Activated CD4-positive, alpha-beta T cell treated with anti-CD3 and anti-CD28 coated beads for 36 hours (primary cell): Measurements from ENCODE around the gene TLK2. TPM values are rescaled to one million over a fixed set of nuclear protein-coding genes. Genes with fewer than 3 reads are reported as not detected.
"Not testable (repeated sequence)": the region's sequence is repeated elsewhere in the genome, so short reads cannot be mapped to it uniquely, and the experiment has no call there.

ENCODE experiments used
- ATAC-seq: fragments of 200-7000 bp; cut with Tn5 transposase; one replicate; pipeline ENCODE4 v1.10.0; 2021; ENCODE audit warnings: mild to moderate bottlenecking, moderate library complexity
- CTCF ChIA-PET: fragments of 350-600 bp; sonication (Branson Sonifier 250); formaldehyde crosslinking; loops from one replicate; lab custom pipeline; 2021; ENCODE audit warnings: antibody characterized with exemption; lab: Charles Lee
- POLR2A ChIA-PET: fragments of 350-600 bp; sonication (Branson Sonifier 250); formaldehyde crosslinking; loops from one replicate; lab custom pipeline; 2021; ENCODE audit warnings: antibody characterized with exemption, inconsistent platforms; lab: Charles Lee
- DNase-seq: peaks from one replicate; pipeline ENCODE4 v3.0.0-alpha.2; 2020
- H3K27ac Mint-ChIP-seq: one replicate; pipeline ENCODE4 v1.8.0; 2021; ENCODE audit warnings: mixed read lengths
- H3K27me3 Mint-ChIP-seq: one replicate; pipeline ENCODE4 v1.8.0; 2021; ENCODE audit warnings: mixed read lengths
- H3K36me3 Mint-ChIP-seq: one replicate; pipeline ENCODE4 v1.8.0; 2021; ENCODE audit warnings: low read depth, mixed read lengths
- H3K4me1 Mint-ChIP-seq: one replicate; pipeline ENCODE4 v1.8.0; 2021; ENCODE audit warnings: mixed read lengths
- H3K4me3 Mint-ChIP-seq: one replicate; pipeline ENCODE4 v1.8.0; 2021; ENCODE audit warnings: mild to moderate bottlenecking, moderate library complexity, mixed read lengths
- H3K9me3 Mint-ChIP-seq: one replicate; pipeline ENCODE4 v1.8.0; 2021; ENCODE audit warnings: low read depth, mixed read lengths
- intact Hi-C, 2 experiments: fragments of 100-400 bp; cut with DNase I in 1 of 2; cut with micrococcal nuclease in 1 of 2; formaldehyde crosslinking; loops; one replicate each; pipeline versions ENCODE4 v1.14.2 to v1.15.1; 2022 to 2024; cut with DNase I, micrococcal nuclease
- total RNA-seq, 2 experiments: library from RNA; stranded (reverse); gene quantifications; one replicate each; pipeline ENCODE4 v1.2.3, GENCODE V29; 2021

Gene TLK2
- total RNA-seq, 2 experiments from 2014 or later = 37.4 to 60.2 TPM

- H3K36me3 Mint-ChIP-seq = peaks cover 25% of the 10 kb centered on the region
- H3K9me3 Mint-ChIP-seq, intact Hi-C loops, H3K27ac Mint-ChIP-seq, DNase-seq, CTCF ChIA-PET, H3K4me1 Mint-ChIP-seq, H3K27me3 Mint-ChIP-seq, H3K4me3 Mint-ChIP-seq, POLR2A ChIA-PET: not testable (repeated sequence)
- peak; percentile 44 for ATAC-seq
Observed at GRCh38 chr17:62525317-62525716, 46.7 kb downstream of the TLK2 start.

GRCh38 chr17:62530936-62531335, 52.3 kb downstream of the TLK2 start:
- ATAC-seq, H3K4me3 Mint-ChIP-seq, H3K4me1 Mint-ChIP-seq, H3K27ac Mint-ChIP-seq, intact Hi-C loops, H3K27me3 Mint-ChIP-seq, POLR2A ChIA-PET, DNase-seq, H3K9me3 Mint-ChIP-seq, CTCF ChIA-PET: not testable (repeated sequence)
- peaks cover 31% of the 10 kb centered on the region for H3K36me3 Mint-ChIP-seq

- H3K27me3 Mint-ChIP-seq, intact Hi-C loops, H3K27ac Mint-ChIP-seq, H3K4me1 Mint-ChIP-seq, DNase-seq, H3K9me3 Mint-ChIP-seq, CTCF ChIA-PET, ATAC-seq, H3K4me3 Mint-ChIP-seq, POLR2A ChIA-PET: not testable (repeated sequence)
- peaks cover 41% of the 10 kb centered on the region for H3K36me3 Mint-ChIP-seq
Observed at GRCh38 chr17:62536557-62536956, 57.9 kb downstream of the TLK2 start.

- H3K27ac Mint-ChIP-seq, ATAC-seq: not testable (repeated sequence)
- peaks cover 50% of the 10 kb centered on the region for H3K36me3 Mint-ChIP-seq
Observed at GRCh38 chr17:62541073-62541472, 62.4 kb downstream of the TLK2 start.

GRCh38 chr17:62543278-62543775, 64.7 kb downstream of the TLK2 start:
- H3K4me3 Mint-ChIP-seq, H3K4me1 Mint-ChIP-seq, intact Hi-C loops: not testable (repeated sequence)

More at GRCh38 chr17:62541073-62541472, 62.4 kb downstream of the TLK2 start:
- DNase-seq, H3K4me1 Mint-ChIP-seq, H3K9me3 Mint-ChIP-seq, CTCF ChIA-PET, H3K4me3 Mint-ChIP-seq, H3K27me3 Mint-ChIP-seq, intact Hi-C loops, POLR2A ChIA-PET: not testable (repeated sequence)

GRCh38 chr17:62546066-62546465, 67.4 kb downstream of the TLK2 start:
- ATAC-seq, POLR2A ChIA-PET, intact Hi-C loops, H3K4me1 Mint-ChIP-seq, H3K27me3 Mint-ChIP-seq, H3K27ac Mint-ChIP-seq, DNase-seq, H3K9me3 Mint-ChIP-seq, H3K4me3 Mint-ChIP-seq: not testable (repeated sequence)
- peaks cover 19% of the 10 kb centered on the region for H3K36me3 Mint-ChIP-seq
- CTCF ChIA-PET = interaction anchor here (0.8 kb wide), 1 partner anchor 126 kb away, joined by 4 read pairs; no protein-coding TSS in a partner anchor

More at GRCh38 chr17:62543278-62543775, 64.7 kb downstream of the TLK2 start:
- CTCF ChIA-PET, ATAC-seq, H3K9me3 Mint-ChIP-seq, DNase-seq, H3K27me3 Mint-ChIP-seq, POLR2A ChIA-PET, H3K27ac Mint-ChIP-seq: not testable (repeated sequence)
- peaks cover 36% of the 10 kb centered on the region for H3K36me3 Mint-ChIP-seq

- DNase-seq = peak; percentile 43
- Mint-ChIP-seq H3K4me1 (peaks cover 12% of the 10 kb centered on the region), H3K36me3 (peaks cover 16% of the 10 kb centered on the region), H3K27ac (peak overlapping the region; percentile 79), H3K4me3 (peak overlapping the region; percentile 42)
- POLR2A ChIA-PET, H3K9me3 Mint-ChIP-seq, H3K27me3 Mint-ChIP-seq: not testable (repeated sequence)
- ATAC-seq = peak; percentile 93
- intact Hi-C loops = loop anchor here (1.0 to 10.0 kb wide), 5 partner anchors 100 to 852 kb away; partner anchors contain the start of gene TANC2 (in 1 of the 2)
- CTCF ChIA-PET = interaction anchor here (0.6 to 1.2 kb wide), 18 partner anchors 11 to 408 kb away, joined by 3 to 8 read pairs (median 3); no protein-coding TSS in a partner anchor
Observed at GRCh38 chr17:62552851-62553659, 74.4 kb downstream of the TLK2 start.

GRCh38 chr17:62557532-62557931, 78.9 kb downstream of the TLK2 start:
- Mint-ChIP-seq H3K4me1 (peaks cover 12% of the 10 kb centered on the region), H3K36me3 (peaks cover 27% of the 10 kb centered on the region)
- H3K9me3 Mint-ChIP-seq, H3K27ac Mint-ChIP-seq, POLR2A ChIA-PET, DNase-seq, CTCF ChIA-PET, H3K27me3 Mint-ChIP-seq, H3K4me3 Mint-ChIP-seq: not testable (repeated sequence)
- peak; percentile 34 for ATAC-seq
- intact Hi-C loops = loop anchor here (10.0 kb wide), 2 partner anchors 407 to 847 kb away; partner anchors contain the start of gene TANC2 (in 1 of the 2)

- CTCF ChIA-PET = interaction anchor here (1.3 kb wide), 1 partner anchor 12 kb away, joined by 3 read pairs; no protein-coding TSS in a partner anchor
- H3K27ac Mint-ChIP-seq, H3K27me3 Mint-ChIP-seq, H3K4me3 Mint-ChIP-seq, POLR2A ChIA-PET, ATAC-seq, H3K9me3 Mint-ChIP-seq, DNase-seq: not testable (repeated sequence)
- H3K4me1 Mint-ChIP-seq = peaks cover 12% of the 10 kb centered on the region
- intact Hi-C loops = loop anchor here (10.0 kb wide), 2 partner anchors 406 to 846 kb away; partner anchors contain the start of gene TANC2 (in 1 of the 2)
- peaks cover 34% of the 10 kb centered on the region for H3K36me3 Mint-ChIP-seq
Observed at GRCh38 chr17:62558941-62559340, 80.3 kb downstream of the TLK2 start.

GRCh38 chr17:62560971-62561370, 82.3 kb downstream of the TLK2 start:
- Mint-ChIP-seq H3K4me1 (peaks cover 28% of the 10 kb centered on the region), H3K36me3 (peaks cover 48% of the 10 kb centered on the region)
- intact Hi-C loops = loop anchor here in 1 of 2 experiments (10.0 kb wide), 1 partner anchor 94 kb away; no protein-coding TSS in a partner anchor
- H3K9me3 Mint-ChIP-seq, H3K27ac Mint-ChIP-seq, DNase-seq, CTCF ChIA-PET, H3K27me3 Mint-ChIP-seq, H3K4me3 Mint-ChIP-seq, ATAC-seq: not testable (repeated sequence)
- POLR2A ChIA-PET = interaction anchor here (0.6 kb wide), 1 partner anchor 502 kb away, joined by 4 read pairs; no protein-coding TSS in a partner anchor

GRCh38 chr17:62562656-62563055, 84.0 kb downstream of the TLK2 start:
- intact Hi-C loops = loop anchor here in 1 of 2 experiments (10.0 kb wide), 1 partner anchor 92 kb away; no protein-coding TSS in a partner anchor
- no peaks in the 10 kb centered on the region for H3K27me3 Mint-ChIP-seq
- no peak for DNase-seq
- ATAC-seq = no peak
- no peaks in the 10 kb centered on the region for H3K9me3 Mint-ChIP-seq
- H3K4me3 Mint-ChIP-seq = no peak overlapping the region
- CTCF ChIA-PET = interaction anchor here (0.7 to 2.8 kb wide), 2 partner anchors 10 to 857 kb away, joined by 3 to 8 read pairs; no protein-coding TSS in a partner anchor
- H3K36me3 Mint-ChIP-seq = peaks cover 48% of the 10 kb centered on the region
- H3K4me1 Mint-ChIP-seq = peaks cover 29% of the 10 kb centered on the region
- POLR2A ChIA-PET = interaction anchor here (0.6 to 1.0 kb wide), 2 partner anchors 34 to 91 kb away, joined by 3 to 4 read pairs; no protein-coding TSS in a partner anchor
- no peak overlapping the region for H3K27ac Mint-ChIP-seq
